ENCODE data around the gene FAU. TPM values are rescaled to one million over a fixed set of nuclear protein-coding genes. Genes with fewer than 3 reads are reported as not detected.

FAU gene
- total and polyA plus RNA-seq, 10 of the 15 experiments (the other 5 are each of a cell fraction or from before 2014, with no cell fraction given): 332 to 1,347 (median 990) TPM

- no peak for TF ChIP-seq ETV6 (conservative IDR thresholded peaks at IDR 0.05 in 1 of 2, IDR thresholded peaks at IDR 0.05 in 1 of 2; ENCODE audit: borderline replicate concordance in 1 of 2, low read depth in 1 of 2)
- TF ChIP-seq ZNF207 (IDR thresholded peaks at IDR 0.05; ENCODE audit: borderline replicate concordance): no peak
- TF ChIP-seq SMAD5 (IDR thresholded peaks at IDR 0.05; ENCODE audit: low read depth): no peak
- TF ChIP-seq ZZZ3 (IDR thresholded peaks at IDR 0.05; ENCODE audit: control insufficient read depth, insufficient read length, low read depth): no peak
- TF ChIP-seq TAF1 (IDR thresholded peaks at IDR 0.05; ENCODE audit: borderline replicate concordance, low read depth, low read length): no peak
- no peak for TF ChIP-seq PAX8 (IDR thresholded peaks at IDR 0.05)
- no peak for TF ChIP-seq NFYA (IDR thresholded peaks at IDR 0.05; ENCODE audit: borderline replicate concordance, low read depth, low read length)
- no peak for TF ChIP-seq TARDBP (IDR thresholded peaks at IDR 0.05; ENCODE audit: borderline replicate concordance)
- no peak for TF ChIP-seq KAT2A (conservative IDR thresholded peaks at IDR 0.05; ENCODE audit: control insufficient read depth, low read depth, low read length)
- TF ChIP-seq TCF12 (IDR thresholded peaks at IDR 0.05; ENCODE audit: low read depth, low read length): no peak
- no peak for TF ChIP-seq POLR2AphosphoS2 (IDR thresholded peaks at IDR 0.05; ENCODE audit: low read depth, low read length)
- TF ChIP-seq HDAC6 (IDR thresholded peaks at IDR 0.05; ENCODE audit: unreplicated experiment): no peak
- TF ChIP-seq RB1 (IDR thresholded peaks at IDR 0.05; ENCODE audit: borderline replicate concordance): no peak
- TF ChIP-seq, protein P1, sequence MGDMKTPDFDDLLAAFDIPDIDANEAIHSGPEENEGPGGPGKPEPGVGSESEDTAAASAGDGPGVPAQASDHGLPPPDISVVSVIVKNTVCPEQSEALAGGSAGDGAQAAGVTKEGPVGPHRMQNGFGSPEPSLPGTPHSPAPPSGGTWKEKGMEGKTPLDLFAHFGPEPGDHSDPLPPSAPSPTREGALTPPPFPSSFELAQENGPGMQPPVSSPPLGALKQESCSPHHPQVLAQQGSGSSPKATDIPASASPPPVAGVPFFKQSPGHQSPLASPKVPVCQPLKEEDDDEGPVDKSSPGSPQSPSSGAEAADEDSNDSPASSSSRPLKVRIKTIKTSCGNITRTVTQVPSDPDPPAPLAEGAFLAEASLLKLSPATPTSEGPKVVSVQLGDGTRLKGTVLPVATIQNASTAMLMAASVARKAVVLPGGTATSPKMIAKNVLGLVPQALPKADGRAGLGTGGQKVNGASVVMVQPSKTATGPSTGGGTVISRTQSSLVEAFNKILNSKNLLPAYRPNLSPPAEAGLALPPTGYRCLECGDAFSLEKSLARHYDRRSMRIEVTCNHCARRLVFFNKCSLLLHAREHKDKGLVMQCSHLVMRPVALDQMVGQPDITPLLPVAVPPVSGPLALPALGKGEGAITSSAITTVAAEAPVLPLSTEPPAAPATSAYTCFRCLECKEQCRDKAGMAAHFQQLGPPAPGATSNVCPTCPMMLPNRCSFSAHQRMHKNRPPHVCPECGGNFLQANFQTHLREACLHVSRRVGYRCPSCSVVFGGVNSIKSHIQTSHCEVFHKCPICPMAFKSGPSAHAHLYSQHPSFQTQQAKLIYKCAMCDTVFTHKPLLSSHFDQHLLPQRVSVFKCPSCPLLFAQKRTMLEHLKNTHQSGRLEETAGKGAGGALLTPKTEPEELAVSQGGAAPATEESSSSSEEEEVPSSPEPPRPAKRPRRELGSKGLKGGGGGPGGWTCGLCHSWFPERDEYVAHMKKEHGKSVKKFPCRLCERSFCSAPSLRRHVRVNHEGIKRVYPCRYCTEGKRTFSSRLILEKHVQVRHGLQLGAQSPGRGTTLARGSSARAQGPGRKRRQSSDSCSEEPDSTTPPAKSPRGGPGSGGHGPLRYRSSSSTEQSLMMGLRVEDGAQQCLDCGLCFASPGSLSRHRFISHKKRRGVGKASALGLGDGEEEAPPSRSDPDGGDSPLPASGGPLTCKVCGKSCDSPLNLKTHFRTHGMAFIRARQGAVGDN (IDR thresholded peaks at IDR 0.05): no peak
- TF ChIP-seq, protein P2, sequence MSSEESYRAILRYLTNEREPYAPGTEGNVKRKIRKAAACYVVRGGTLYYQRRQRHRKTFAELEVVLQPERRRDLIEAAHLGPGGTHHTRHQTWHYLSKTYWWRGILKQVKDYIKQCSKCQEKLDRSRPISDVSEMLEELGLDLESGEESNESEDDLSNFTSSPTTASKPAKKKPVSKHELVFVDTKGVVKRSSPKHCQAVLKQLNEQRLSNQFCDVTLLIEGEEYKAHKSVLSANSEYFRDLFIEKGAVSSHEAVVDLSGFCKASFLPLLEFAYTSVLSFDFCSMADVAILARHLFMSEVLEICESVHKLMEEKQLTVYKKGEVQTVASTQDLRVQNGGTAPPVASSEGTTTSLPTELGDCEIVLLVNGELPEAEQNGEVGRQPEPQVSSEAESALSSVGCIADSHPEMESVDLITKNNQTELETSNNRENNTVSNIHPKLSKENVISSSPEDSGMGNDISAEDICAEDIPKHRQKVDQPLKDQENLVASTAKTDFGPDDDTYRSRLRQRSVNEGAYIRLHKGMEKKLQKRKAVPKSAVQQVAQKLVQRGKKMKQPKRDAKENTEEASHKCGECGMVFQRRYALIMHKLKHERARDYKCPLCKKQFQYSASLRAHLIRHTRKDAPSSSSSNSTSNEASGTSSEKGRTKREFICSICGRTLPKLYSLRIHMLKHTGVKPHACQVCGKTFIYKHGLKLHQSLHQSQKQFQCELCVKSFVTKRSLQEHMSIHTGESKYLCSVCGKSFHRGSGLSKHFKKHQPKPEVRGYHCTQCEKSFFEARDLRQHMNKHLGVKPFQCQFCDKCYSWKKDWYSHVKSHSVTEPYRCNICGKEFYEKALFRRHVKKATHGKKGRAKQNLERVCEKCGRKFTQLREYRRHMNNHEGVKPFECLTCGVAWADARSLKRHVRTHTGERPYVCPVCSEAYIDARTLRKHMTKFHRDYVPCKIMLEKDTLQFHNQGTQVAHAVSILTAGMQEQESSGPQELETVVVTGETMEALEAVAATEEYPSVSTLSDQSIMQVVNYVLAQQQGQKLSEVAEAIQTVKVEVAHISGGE (CRISPR knock-in tag; IDR thresholded peaks at IDR 0.05): no peak
- TF ChIP-seq FOXK2 (IDR thresholded peaks at IDR 0.05): no peak
- DNase-seq (ENCODE audit: low read depth, low spot score) (no peak), FAIRE-seq (no peak), ATAC-seq (no peak)
- no peaks in the 10 kb centered on the region for H3K9me3 ChIP-seq (replicated peaks; ENCODE audit: control insufficient read depth, insufficient read depth, low read length)
- peak overlapping the region; percentile 16; the same call in 1 of the 2 replicates for H3K27ac ChIP-seq (ENCODE audit: control insufficient read depth, insufficient read depth)
- H3K4me2 ChIP-seq (ENCODE audit: control insufficient read depth, insufficient read depth): no peak overlapping the region
- WGBS (ENCODE audit: insufficient coverage, insufficient replicate concordance, low lambda C conversion rate, missing lambda C conversion rate): 44% methylated on average over 1 of the region's 1 CpG
- peaks cover 0 to 7% of the 10 kb centered on the region in 2 experiments; a peak in 3 of 4 replicates for H3K36me3 ChIP-seq (ENCODE audit: control insufficient read depth in 2 of 2, insufficient read depth in 2 of 2, low read length in 1 of 2)
- no peaks in the 10 kb centered on the region for H3K27me3 ChIP-seq (replicated peaks in 1 of 2; ENCODE audit: control insufficient read depth in 2 of 2, insufficient read depth in 2 of 2, low read length in 1 of 2)
- no peaks in the 10 kb centered on the region for H4K20me1 ChIP-seq (ENCODE audit: control insufficient read depth, insufficient read depth)
- no TSS peak for BruUV-seq (replicated peaks)
- H3K9ac ChIP-seq (ENCODE audit: control insufficient read depth, insufficient read depth, low read length): no peak overlapping the region
- H3K4me3 ChIP-seq: no peak overlapping the region
- ChIA-PET POLR2A (interaction anchor here (0.5 to 1.4 kb wide), 4 partner anchors 11 to 22 kb away, joined by 3 to 12 read pairs (median 6); no protein-coding TSS in a partner anchor), SMC1A (ENCODE audit: uncharacterized antibody, unreplicated experiment) (interaction anchor here (1.1 kb wide), 1 partner anchor 9 kb away, joined by 3 read pairs; no protein-coding TSS in a partner anchor), CTCF (interaction anchor here (1.1 kb wide), 1 partner anchor 58 kb away, joined by 4 read pairs; no protein-coding TSS in a partner anchor), RAD21 (ENCODE audit: unreplicated experiment) (interaction anchor here (1.1 kb wide), 1 partner anchor 58 kb away, joined by 5 read pairs; the partner anchor contains the start of gene ARL2)
- peaks cover 11% of the 10 kb centered on the region for H3K4me1 ChIP-seq (ENCODE audit: control insufficient read depth, insufficient read depth, low read length)
- in situ Hi-C loops (cut with MboI) (no loop called here), intact Hi-C loops (cut with micrococcal nuclease; ENCODE audit: unreplicated experiment) (no loop called here)
- H3K79me2 ChIP-seq (ENCODE audit: control insufficient read depth, insufficient read depth, low read length): peaks cover 2% of the 10 kb centered on the region
- peak overlapping the region; percentile 4; the same call in 1 of the 2 replicates for H2AFZ ChIP-seq (ENCODE audit: control insufficient read depth, low read depth, low read length)
Observed at GRCh38 chr11:65072631-65072966, 49.3 kb downstream of the FAU start.

Data from GM12878 (cell line).